Tibial artery (tissue), 4 donors: ENCODE results near the gene HIP1.
"Not testable (repeated sequence)": the region's sequence is repeated elsewhere in the genome, so short reads cannot be mapped to it uniquely, and the experiment has no call there.

Experiments used
- DNase-seq, 2 donors: peaks; one replicate each; pipeline ENCODE4 v3.0.0-alpha.2; 2019
- H3K27ac ChIP-seq, 2 donors: fragments of 200-600 bp; sonication (generic) in 1 of 2; 1 replicate in 1 of 2; 2 replicates in 1 of 2; pipeline ENCODE4 v1.5.1; 2018 to 2019; ENCODE audit warnings: mild to moderate bottlenecking in 1 of 2
- H3K27me3 ChIP-seq, 2 donors: fragments of 200-600 bp; sonication (generic) in 1 of 2; one replicate each; pipeline versions ENCODE4 v1.5.1 to v1.6.0; 2016 to 2019
- H3K36me3 ChIP-seq, 3 donors: fragments of 200-600 bp; sonication (generic) in 2 of 3; one replicate each; pipeline ENCODE4 v1.5.1; 2016 to 2019; ENCODE audit warnings: mild to moderate bottlenecking in 2 of 3
- H3K4me1 ChIP-seq, 4 donors: fragments of 200-600 bp; sonication (generic) in 2 of 4; 1 replicate in 3 of 4; 2 replicates in 1 of 4; pipeline ENCODE4 v1.5.1; 2016 to 2019
- H3K4me3 ChIP-seq, 2 donors: fragments of 200-600 bp; sonication (generic) in 1 of 2; 1 replicate in 1 of 2; 2 replicates in 1 of 2; pipeline ENCODE4 v1.5.1; 2018 to 2019; ENCODE audit warnings: mild to moderate bottlenecking in 2 of 2
- H3K9me3 ChIP-seq, 3 donors: fragments of 200-600 bp; sonication (generic) in 1 of 3; one replicate each; pipeline ENCODE4 v1.5.1; 2016 to 2019
- intact Hi-C: fragments of 100-400 bp; cut with DNase I; formaldehyde crosslinking; loops from one replicate; pipeline ENCODE4 v1.15.0; 2023; ENCODE audit warnings: low total_unique reads
- TF ChIP-seq, protein P1 (sequence below), 2 experiments: fragments of 200-600 bp in 1 of 2; fragments of 450-650 bp in 1 of 2; IDR thresholded peaks; one replicate each; pipeline ENCODE4 v1.5.1; 2017 to 2019; ENCODE audit warnings: antibody characterized with exemption in 2 of 2, mild to moderate bottlenecking in 1 of 2, moderate library complexity in 1 of 2

Gene HIP1

DNA sequence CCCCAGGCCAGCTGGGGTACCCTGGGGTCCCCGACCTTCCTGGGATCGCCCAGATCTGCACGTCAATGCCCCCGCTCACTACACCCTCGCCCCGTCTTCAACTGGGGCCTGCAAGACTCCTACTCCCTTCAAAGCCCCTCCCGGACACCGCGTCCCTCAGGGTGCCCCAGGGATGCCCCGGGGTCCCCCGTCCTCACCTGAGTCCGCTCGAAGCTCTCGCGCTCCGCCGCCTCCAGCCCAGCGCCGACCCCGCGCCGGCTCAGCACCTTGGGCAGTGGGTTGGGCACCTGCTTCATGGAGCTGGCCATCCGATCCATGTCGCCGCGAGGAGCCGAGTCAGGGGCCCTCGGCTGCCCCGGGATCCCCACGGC lies at the start of gene HIP1:
Gene HIP1, minus strand, starts transcription at position 338 of the 371 bp plus-strand sequence. Its CDS starts 21 bp downstream, at position 317.
- peak within 1 kb of the TSS; percentile 99 to 100 for H3K4me3 ChIP-seq
- peak in 1 of 2 donors; percentile 27 for DNase-seq

DNA sequence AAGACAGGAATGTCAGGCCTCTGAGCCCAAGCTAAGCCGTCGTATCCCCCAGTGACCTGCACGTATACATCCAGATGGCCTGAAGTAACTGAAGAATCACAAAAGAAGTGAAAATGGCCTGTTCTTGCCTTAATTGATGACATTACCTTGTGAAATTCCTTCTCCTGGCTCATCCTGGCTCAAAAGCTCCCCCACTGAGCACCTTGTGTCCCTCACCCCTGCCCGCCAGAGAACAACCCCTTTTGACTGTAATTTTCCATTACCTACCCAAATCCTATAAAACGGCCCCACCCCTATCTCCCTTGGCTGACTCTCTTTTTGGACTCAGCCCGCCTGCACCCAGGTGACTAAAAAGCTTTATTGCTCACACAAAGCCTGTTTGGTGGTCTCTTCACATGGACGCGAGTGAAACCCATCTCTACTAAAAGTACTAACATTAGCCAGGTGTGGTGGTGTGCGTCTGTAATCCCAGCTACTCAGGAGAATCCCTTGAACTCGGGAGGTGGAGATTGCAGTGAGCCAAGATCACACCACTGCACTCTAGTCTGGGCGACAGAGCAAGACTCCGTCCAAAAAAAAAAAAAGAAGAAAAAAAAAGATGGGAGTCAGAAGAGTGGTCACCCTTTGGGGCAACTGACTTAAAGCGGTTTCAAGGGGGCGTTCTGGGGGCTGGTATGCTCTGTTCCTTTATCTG lies 49.6 kb upstream of the HIP1 start:
- H3K4me1 ChIP-seq, intact Hi-C loops, H3K27ac ChIP-seq, H3K36me3 ChIP-seq, DNase-seq, H3K9me3 ChIP-seq, H3K4me3 ChIP-seq, H3K27me3 ChIP-seq: not testable (repeated sequence)

More for the DNA sequence above, at the start of gene HIP1:
- H3K36me3 ChIP-seq: peaks cover 0 to 3% (median 0%) of the 10 kb centered on the region in 3 donors
- peak within 1 kb of the TSS; percentile 89 to 95 for H3K27ac ChIP-seq
- peaks cover 4 to 46% (median 24%) of the 10 kb centered on the region in 4 donors for H3K4me1 ChIP-seq
- H3K27me3 ChIP-seq: no peaks in the 10 kb centered on the region
- TF ChIP-seq, protein P1, sequence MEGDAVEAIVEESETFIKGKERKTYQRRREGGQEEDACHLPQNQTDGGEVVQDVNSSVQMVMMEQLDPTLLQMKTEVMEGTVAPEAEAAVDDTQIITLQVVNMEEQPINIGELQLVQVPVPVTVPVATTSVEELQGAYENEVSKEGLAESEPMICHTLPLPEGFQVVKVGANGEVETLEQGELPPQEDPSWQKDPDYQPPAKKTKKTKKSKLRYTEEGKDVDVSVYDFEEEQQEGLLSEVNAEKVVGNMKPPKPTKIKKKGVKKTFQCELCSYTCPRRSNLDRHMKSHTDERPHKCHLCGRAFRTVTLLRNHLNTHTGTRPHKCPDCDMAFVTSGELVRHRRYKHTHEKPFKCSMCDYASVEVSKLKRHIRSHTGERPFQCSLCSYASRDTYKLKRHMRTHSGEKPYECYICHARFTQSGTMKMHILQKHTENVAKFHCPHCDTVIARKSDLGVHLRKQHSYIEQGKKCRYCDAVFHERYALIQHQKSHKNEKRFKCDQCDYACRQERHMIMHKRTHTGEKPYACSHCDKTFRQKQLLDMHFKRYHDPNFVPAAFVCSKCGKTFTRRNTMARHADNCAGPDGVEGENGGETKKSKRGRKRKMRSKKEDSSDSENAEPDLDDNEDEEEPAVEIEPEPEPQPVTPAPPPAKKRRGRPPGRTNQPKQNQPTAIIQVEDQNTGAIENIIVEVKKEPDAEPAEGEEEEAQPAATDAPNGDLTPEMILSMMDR (IDR thresholded peaks at IDR 0.05): no peak
- H3K9me3 ChIP-seq: no peaks in the 10 kb centered on the region
- intact Hi-C loops: loop anchor here (10.0 kb wide), 1 partner anchor 84 kb away; no protein-coding TSS in a partner anchor

DNA sequence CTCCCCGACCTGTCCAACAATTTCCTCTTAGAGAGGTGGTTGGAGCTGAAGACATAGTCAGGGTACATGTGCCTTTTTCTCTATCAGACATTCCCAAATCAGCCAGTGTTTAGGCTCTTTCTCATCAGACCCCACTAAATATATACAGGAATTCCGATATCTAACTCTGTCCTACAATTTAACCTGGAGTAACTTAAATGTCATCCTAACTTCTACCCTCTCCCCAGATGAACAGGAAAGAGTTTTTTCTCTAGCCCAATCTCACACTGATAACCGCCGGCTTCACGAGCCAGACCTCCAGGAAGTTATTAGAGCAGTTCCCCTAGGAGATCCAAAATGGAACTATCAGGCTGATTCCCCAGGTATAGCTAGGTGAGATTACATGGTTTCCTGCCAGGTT lies 44.3 kb upstream of the HIP1 start:
- H3K27me3 ChIP-seq, H3K36me3 ChIP-seq, H3K4me3 ChIP-seq, H3K27ac ChIP-seq, intact Hi-C loops, DNase-seq, H3K4me1 ChIP-seq, H3K9me3 ChIP-seq: not testable (repeated sequence)

GRCh38 chr7:75780647-75781273 lies 42.0 kb upstream of the HIP1 start:
- H3K27ac ChIP-seq, H3K27me3 ChIP-seq, H3K4me1 ChIP-seq, H3K4me3 ChIP-seq, H3K9me3 ChIP-seq, H3K36me3 ChIP-seq, intact Hi-C loops, DNase-seq: not testable (repeated sequence)

DNA sequence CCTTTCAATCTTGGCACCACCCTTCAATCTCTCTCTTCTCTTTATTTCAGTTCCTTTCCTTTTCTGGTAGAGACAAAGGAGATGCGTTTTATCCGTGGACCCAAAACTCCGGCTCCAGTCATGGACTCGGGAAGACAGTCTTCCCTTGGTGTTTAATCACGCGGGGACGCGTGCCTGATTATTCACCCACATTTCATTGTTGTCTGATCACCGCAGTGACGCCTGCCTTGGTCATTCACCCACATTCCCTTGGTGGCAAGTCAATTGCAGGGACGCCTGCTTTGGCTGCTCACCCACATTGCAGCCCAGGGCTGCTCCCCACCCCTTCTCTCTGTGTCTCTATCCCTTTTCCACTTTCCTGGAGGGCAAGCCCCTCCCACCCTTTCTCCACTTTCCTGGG lies 40.8 kb upstream of the HIP1 start:
- H3K9me3 ChIP-seq, intact Hi-C loops: not testable (repeated sequence)

DNA sequence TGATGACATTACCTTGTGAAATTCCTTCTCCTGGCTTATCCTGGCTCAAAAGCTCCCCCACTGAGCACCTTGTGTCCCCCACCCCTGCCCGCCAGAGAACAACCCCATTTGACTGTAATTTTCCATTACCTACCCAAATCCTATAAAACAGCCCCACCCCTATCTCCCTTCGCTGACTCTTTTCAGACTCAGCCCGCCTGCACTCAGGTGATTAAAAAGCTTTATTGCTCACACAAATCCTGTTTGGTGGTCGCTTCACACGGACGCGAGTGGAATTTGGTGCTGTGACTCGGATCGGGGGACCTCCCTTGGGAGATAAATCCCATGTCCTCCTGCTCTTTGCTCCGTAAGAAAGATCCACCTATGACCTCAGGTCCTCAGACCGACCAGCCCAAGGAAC lies 40.3 kb upstream of the HIP1 start:
- DNase-seq, H3K36me3 ChIP-seq, intact Hi-C loops, H3K27ac ChIP-seq, H3K4me1 ChIP-seq, H3K9me3 ChIP-seq, H3K27me3 ChIP-seq, H3K4me3 ChIP-seq: not testable (repeated sequence)

More for the DNA sequence above, 40.8 kb upstream of the HIP1 start:
- not testable (repeated sequence) for H3K4me1 ChIP-seq, DNase-seq, H3K36me3 ChIP-seq, H3K4me3 ChIP-seq, H3K27ac ChIP-seq, H3K27me3 ChIP-seq

GRCh38 chr7:75776295-75776971 lies 37.7 kb upstream of the HIP1 start:
- intact Hi-C loops: no loop called here
- Histone ChIP-seq H3K27me3 (peaks cover 0 to 6% of the 10 kb centered on the region in 2 donors), H3K36me3 (no peaks in the 10 kb centered on the region)

DNA sequence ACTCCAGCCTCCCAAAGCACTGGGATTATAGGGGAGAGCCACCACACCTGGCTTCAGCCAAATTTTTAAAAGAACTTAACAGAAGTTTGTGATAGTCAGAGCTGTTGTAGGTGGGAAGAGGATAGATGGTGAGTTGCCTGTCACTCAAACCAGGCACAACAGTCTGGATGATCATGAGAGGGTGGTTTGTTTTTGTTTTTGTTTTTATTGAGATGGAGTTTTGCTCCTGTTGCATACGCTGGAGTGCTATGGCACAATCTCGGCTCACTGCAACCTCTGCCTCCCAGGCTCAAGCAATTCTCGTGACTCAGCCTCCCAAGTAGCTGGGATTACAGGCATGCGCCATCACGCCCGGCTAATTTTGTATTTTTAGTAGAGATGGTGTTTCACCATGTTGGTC lies 35.2 kb upstream of the HIP1 start:
- DNase-seq, H3K4me1 ChIP-seq, H3K4me3 ChIP-seq, H3K9me3 ChIP-seq, H3K27me3 ChIP-seq, H3K36me3 ChIP-seq, intact Hi-C loops, H3K27ac ChIP-seq: not testable (repeated sequence)

More at GRCh38 chr7:75776295-75776971, 37.7 kb upstream of the HIP1 start:
- Histone ChIP-seq H3K4me1 (peaks cover 0 to 5% (median 0%) of the 10 kb centered on the region in 4 donors), H3K9me3 (no peaks in the 10 kb centered on the region), H3K27ac (no peak overlapping the region), H3K4me3 (no peak overlapping the region)
- TF ChIP-seq, protein P1 (IDR thresholded peaks at IDR 0.05): no peak
- no peak for DNase-seq
